K562 (cell line): ENCODE measurements around the gene SLC6A6. TPM values are rescaled to one million over a fixed set of nuclear protein-coding genes. Genes with fewer than 3 reads are reported as not detected.

Experiments
- ATAC-seq: fragments of 200-7000 bp; cut with Tn5 transposase; 3 replicates; pipeline ENCODE4 v1.9.1; 2020; ENCODE audit warnings: moderate library complexity
- BruUV-seq: library from RNA; stranded (reverse); fragments of 400-500 nt; replicated peaks from 2 replicates; lab custom pipeline; 2021; lab: Mats Ljungman, UMichigan
- CTCF ChIA-PET: fragments of 300-600 bp; formaldehyde crosslinking; extraction: SDS; loops from one replicate; lab custom pipeline; 2021; ENCODE audit warnings: low intra/inter-chr PET ratio; lab: Yijun Ruan, JAX
- POLR2A ChIA-PET: fragments of 300-600, 350-650 bp; sonication (Branson Sonifier 250); formaldehyde crosslinking; extraction: SDS; loops from one replicate; lab custom pipeline; 2021; ENCODE audit warnings: antibody characterized with exemption, inconsistent platforms; lab: Yijun Ruan, JAX
- DNase-seq, 4 experiments: peaks; one replicate each; pipeline versions ENCODE4 v3.0.0 to v3.0.0-alpha.2; 2011 to 2018; ENCODE audit warnings: low spot score in 3 of 4, mixed read lengths in 3 of 4; ENCODE audit errors: extremely low read depth in 1 of 4
- FAIRE-seq: peaks from 2 replicates; lab custom pipeline; 2011; peaks lifted over from hg19 to GRCh38; lab: Jason Lieb, UNC
- H2AFZ ChIP-seq: 2 replicates; pipeline ENCODE4 v1.6.0; 2011; ENCODE audit warnings: low read depth, low read length, control low read depth, inconsistent platforms
- H3K27ac ChIP-seq: fragments of 200-600 bp; 3 replicates; pipeline ENCODE4 v1.8.0; 2011; ENCODE audit warnings: low read depth, mild to moderate bottlenecking, control low read depth, inconsistent platforms, low read length, moderate library complexity, mixed read lengths; ENCODE audit errors: extremely low read depth
- H3K27me3 ChIP-seq, 2 experiments: fragments of 300-600 bp in 1 of 2; 2 replicates in 1 of 2; 3 replicates in 1 of 2; pipeline versions ENCODE4 v1.6.0 to v1.8.0; 2011; ENCODE audit warnings: inconsistent platforms in 2 of 2, low read length in 2 of 2, mild to moderate bottlenecking in 1 of 2, mixed read lengths in 1 of 2, moderate library complexity in 1 of 2; ENCODE audit not compliant: control insufficient read depth in 2 of 2, insufficient read depth in 2 of 2
- H3K36me3 ChIP-seq: fragments of 300-600 bp; 3 replicates; pipeline ENCODE4 v1.8.0; 2011; ENCODE audit warnings: mild to moderate bottlenecking, low read length, inconsistent platforms; ENCODE audit not compliant: control insufficient read depth, insufficient read depth
- H3K4me1 ChIP-seq, 2 experiments: fragments of 200-600 bp in 1 of 2; replicated peaks in 1 of 2; 2 replicates in 1 of 2; 3 replicates in 1 of 2; pipeline versions ENCODE4 v1.5.1 to v1.8.0; 2011; ENCODE audit warnings: inconsistent platforms in 2 of 2, low read length in 2 of 2, mild to moderate bottlenecking in 1 of 2, mixed read lengths in 1 of 2, moderate library complexity in 1 of 2; ENCODE audit not compliant: control insufficient read depth in 2 of 2, insufficient read depth in 2 of 2
- H3K4me2 ChIP-seq: 2 replicates; pipeline ENCODE4 v1.6.1; 2011; ENCODE audit warnings: low read length, control low read depth, inconsistent platforms, mixed read lengths; ENCODE audit not compliant: insufficient read depth
- H3K4me3 ChIP-seq: fragments of 200-600 bp; sonication (generic), shearing (Covaris generic); 2 replicates; pipeline ENCODE4 v1.5.1; 2016; ENCODE audit warnings: control low read depth, inconsistent platforms
- H3K79me2 ChIP-seq: fragments of 200-600 bp; 3 replicates; pipeline ENCODE4 v1.8.0; 2011; ENCODE audit warnings: low read length, inconsistent platforms; ENCODE audit not compliant: control insufficient read depth, insufficient read depth
- H3K9ac ChIP-seq, 2 experiments: 2 replicates each; pipeline versions ENCODE4 v1.6.0 to v1.6.1; 2011; ENCODE audit warnings: low read depth in 2 of 2, low read length in 2 of 2, control low read depth in 1 of 2, inconsistent platforms in 1 of 2, mild to moderate bottlenecking in 1 of 2, mixed read lengths in 1 of 2; ENCODE audit not compliant: insufficient read depth in 1 of 2
- H3K9me1 ChIP-seq: one replicate; pipeline ENCODE4 v1.6.0; 2011; ENCODE audit warnings: inconsistent platforms, mild to moderate bottlenecking, low read length, moderate library complexity; ENCODE audit not compliant: control insufficient read depth, insufficient read depth
- H3K9me3 ChIP-seq: replicated peaks from 2 replicates; pipeline ENCODE4 v1.5.1; 2011; ENCODE audit warnings: low read depth, low read length, inconsistent platforms; ENCODE audit not compliant: control insufficient read depth, insufficient read depth
- H4K20me1 ChIP-seq: replicated peaks from 2 replicates; pipeline ENCODE4 v1.6.1; 2011; ENCODE audit warnings: low read length, inconsistent platforms, mixed read lengths; ENCODE audit not compliant: control insufficient read depth, insufficient read depth
- CBFA2T3 ChIP-seq: fragments of 450-650 bp; IDR thresholded peaks from 2 replicates; pipeline ENCODE4 v1.6.1; 2017
- KAT8 ChIP-seq: fragments of 450-650 bp; IDR thresholded peaks from 2 replicates; pipeline ENCODE4 v1.6.1; 2016; ENCODE audit warnings: low read depth, mild to moderate bottlenecking
- NFXL1 ChIP-seq: fragments of 450-650 bp; formaldehyde crosslinking; IDR thresholded peaks from 2 replicates; pipeline ENCODE4 v1.4.0; 2021; ENCODE audit warnings: mild to moderate bottlenecking
- POLR2AphosphoS5 ChIP-seq: IDR thresholded peaks from 2 replicates; pipeline ENCODE4 v1.6.1; 2011; ENCODE audit warnings: mild to moderate bottlenecking, low read depth, low read length, moderate library complexity; ENCODE audit not compliant: control insufficient read depth, insufficient read depth
- SRF ChIP-seq, 2 experiments: fragments of 250-450, 450-650 bp in 1 of 2; sonication (Bioruptor Pico) in 1 of 2; sonication (generic) in 1 of 2; formaldehyde crosslinking; IDR thresholded peaks; 2 replicates each; pipeline versions ENCODE4 v1.5.0 to v1.5.1; 2020 to 2022; ENCODE audit warnings: mild to moderate bottlenecking in 1 of 2, missing genetic modification reagents in 1 of 2
- SRSF7 ChIP-seq: fragments of 200-400 bp; formaldehyde crosslinking; optimal IDR thresholded peaks from 2 replicates; pipeline ENCODE3; 2017; ENCODE audit warnings: mild to moderate bottlenecking, low read depth, low read length
- TBL1XR1 ChIP-seq, 2 experiments: IDR thresholded peaks; 2 replicates each; pipeline ENCODE4 v1.6.1; 2012; ENCODE audit warnings: improper control_type of control experiment in 2 of 2, low read length in 2 of 2, mild to moderate bottlenecking in 1 of 2
- ZBTB7A ChIP-seq: IDR thresholded peaks from 2 replicates; pipeline ENCODE4 v1.6.1; 2011; ENCODE audit warnings: low read depth, mild to moderate bottlenecking, low read length, moderate library complexity, borderline replicate concordance; ENCODE audit not compliant: control insufficient read depth
- ZNF134 ChIP-seq: fragments of 250-450 bp; sonication (Bioruptor Pico); conservative IDR thresholded peaks from 2 replicates; pipeline ENCODE4 v1.4.0; 2020
- WGBS: fragments of 100-300 bp; shearing (Covaris generic); methylation state at CpG from one replicate; pipeline ENCODE4 v1.1.6; 2016; ENCODE audit warnings: low coverage, mixed read lengths; ENCODE audit not compliant: insufficient coverage; ENCODE audit errors: missing lambda C conversion rate; 5-methylcytosine and 5-hydroxymethylcytosine counted together
- in situ Hi-C: fragments of 300-500 bp; cut with MboI; formaldehyde crosslinking; loops from 4 replicates; pipeline ENCODE4 v1.15.0; 2018; ENCODE audit warnings: inconsistent platforms, mixed read lengths
- intact Hi-C: fragments of 100-400 bp; cut with micrococcal nuclease; formaldehyde crosslinking; loops from 2 replicates; pipeline ENCODE4 v1.14.2; 2022
- polyA plus RNA-seq, 8 experiments: library from polyadenylated mRNA; depleted of rRNA in 4 of 8; stranded (reverse) in 5 of 8; unstranded in 3 of 8; fragments of >200 nt; fragmentation: Nextera tagmentation in 2 of 8; fragmentation: Illumina TruSeq in 1 of 8; extraction: Ambion mirVana in 2 of 8; extraction: Trizol in 1 of 8; gene quantifications; 2 replicates each; pipeline versions ENCODE4 v1.2.1 to v1.2.3, GENCODE V29; 2011 to 2014; ENCODE audit warnings: inconsistent platforms in 1 of 8, missing spikeins in 1 of 8
- total RNA-seq, 7 experiments: library from RNA; depleted of rRNA in 6 of 7; stranded (reverse); fragments of >200 nt in 6 of 7; fragmentation: Illumina TruSeq in 2 of 7; extraction: Trizol in 2 of 7; gene quantifications; 2 replicates each; pipeline versions ENCODE4 v1.2.1 to v1.2.3, GENCODE V29; 2011 to 2021; ENCODE audit warnings: low replicate concordance in 1 of 7
- TF ChIP-seq, protein P1 (sequence below): fragments of 250-450 bp; sonication (Bioruptor Pico); IDR thresholded peaks from 2 replicates; pipeline ENCODE4 v1.4.0; 2020; ENCODE audit warnings: mild to moderate bottlenecking, moderate library complexity, borderline replicate concordance
- TF ChIP-seq, protein P2 (sequence below): fragments of 250-450 bp; sonication (Bioruptor Pico); IDR thresholded peaks from 2 replicates; pipeline ENCODE4 v1.4.0; 2020; ENCODE audit warnings: borderline replicate concordance
- TF ChIP-seq, protein P3 (sequence below): fragments of 250-450 bp; sonication (Bioruptor Pico); IDR thresholded peaks from 2 replicates; pipeline ENCODE4 v1.9.0; 2021; ENCODE audit warnings: mild to moderate bottlenecking

SLC6A6 gene
- total and polyA plus RNA-seq, 9 of the 15 experiments (the other 6 are each of a cell fraction or from before 2014, with no cell fraction given) = 12.3 to 203 (median 93.2) TPM

- Histone ChIP-seq H3K4me2 (no peak overlapping the region), H2AFZ (no peak overlapping the region), H3K27ac (no peak overlapping the region), H3K4me1 (peaks cover 0 to 11% of the 10 kb centered on the region in 2 experiments; a peak in 2 of 5 replicates), H3K9ac (no peak overlapping the region), H4K20me1 (0 out of 2 replicates have a peak, but pooled peaks cover 2% of the 10 kb centered on the region), H3K79me2 (no peaks in the 10 kb centered on the region), H3K9me3 (no peaks in the 10 kb centered on the region), H3K4me3 (no peak overlapping the region)
- no peak for ATAC-seq
- ChIA-PET CTCF (no interaction called here), POLR2A (interaction anchor here (1.0 kb wide), 1 partner anchor 15 kb away, joined by 3 read pairs; no protein-coding TSS in a partner anchor)
- no TSS peak for BruUV-seq
- no peak for DNase-seq
- WGBS = 100% methylated on average over 1 of the region's 1 CpG
- no peak for TF ChIP-seq TBL1XR1 (IDR thresholded peaks at IDR 0.05; ENCODE audit: low read length in 2 of 2)
- no peak for TF ChIP-seq NFXL1 (CRISPR knock-in tag)
- TF ChIP-seq, protein P1, sequence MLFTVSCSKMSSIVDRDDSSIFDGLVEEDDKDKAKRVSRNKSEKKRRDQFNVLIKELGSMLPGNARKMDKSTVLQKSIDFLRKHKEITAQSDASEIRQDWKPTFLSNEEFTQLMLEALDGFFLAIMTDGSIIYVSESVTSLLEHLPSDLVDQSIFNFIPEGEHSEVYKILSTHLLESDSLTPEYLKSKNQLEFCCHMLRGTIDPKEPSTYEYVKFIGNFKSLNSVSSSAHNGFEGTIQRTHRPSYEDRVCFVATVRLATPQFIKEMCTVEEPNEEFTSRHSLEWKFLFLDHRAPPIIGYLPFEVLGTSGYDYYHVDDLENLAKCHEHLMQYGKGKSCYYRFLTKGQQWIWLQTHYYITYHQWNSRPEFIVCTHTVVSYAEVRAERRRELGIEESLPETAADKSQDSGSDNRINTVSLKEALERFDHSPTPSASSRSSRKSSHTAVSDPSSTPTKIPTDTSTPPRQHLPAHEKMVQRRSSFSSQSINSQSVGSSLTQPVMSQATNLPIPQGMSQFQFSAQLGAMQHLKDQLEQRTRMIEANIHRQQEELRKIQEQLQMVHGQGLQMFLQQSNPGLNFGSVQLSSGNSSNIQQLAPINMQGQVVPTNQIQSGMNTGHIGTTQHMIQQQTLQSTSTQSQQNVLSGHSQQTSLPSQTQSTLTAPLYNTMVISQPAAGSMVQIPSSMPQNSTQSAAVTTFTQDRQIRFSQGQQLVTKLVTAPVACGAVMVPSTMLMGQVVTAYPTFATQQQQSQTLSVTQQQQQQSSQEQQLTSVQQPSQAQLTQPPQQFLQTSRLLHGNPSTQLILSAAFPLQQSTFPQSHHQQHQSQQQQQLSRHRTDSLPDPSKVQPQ = no peak
- no peak for TF ChIP-seq CBFA2T3
- no peak for TF ChIP-seq ZBTB7A
- TF ChIP-seq SRF (CRISPR knock-in tag; IDR thresholded peaks at IDR 0.05) = no peak
- TF ChIP-seq POLR2AphosphoS5 = no peak
- no peak for TF ChIP-seq KAT8
- TF ChIP-seq, protein P2, sequence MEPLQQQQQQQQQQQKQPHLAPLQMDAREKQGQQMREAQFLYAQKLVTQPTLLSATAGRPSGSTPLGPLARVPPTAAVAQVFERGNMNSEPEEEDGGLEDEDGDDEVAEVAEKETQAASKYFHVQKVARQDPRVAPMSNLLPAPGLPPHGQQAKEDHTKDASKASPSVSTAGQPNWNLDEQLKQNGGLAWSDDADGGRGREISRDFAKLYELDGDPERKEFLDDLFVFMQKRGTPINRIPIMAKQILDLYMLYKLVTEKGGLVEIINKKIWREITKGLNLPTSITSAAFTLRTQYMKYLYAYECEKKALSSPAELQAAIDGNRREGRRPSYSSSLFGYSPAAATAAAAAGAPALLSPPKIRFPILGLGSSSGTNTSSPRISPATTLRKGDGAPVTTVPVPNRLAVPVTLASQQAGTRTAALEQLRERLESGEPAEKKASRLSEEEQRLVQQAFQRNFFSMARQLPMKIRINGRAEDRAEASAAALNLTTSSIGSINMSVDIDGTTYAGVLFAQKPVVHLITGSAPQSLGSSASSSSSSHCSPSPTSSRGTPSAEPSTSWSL (CRISPR knock-in tag) = no peak
- TF ChIP-seq, protein P3, sequence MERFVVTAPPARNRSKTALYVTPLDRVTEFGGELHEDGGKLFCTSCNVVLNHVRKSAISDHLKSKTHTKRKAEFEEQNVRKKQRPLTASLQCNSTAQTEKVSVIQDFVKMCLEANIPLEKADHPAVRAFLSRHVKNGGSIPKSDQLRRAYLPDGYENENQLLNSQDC (CRISPR knock-in tag) = no peak
- TF ChIP-seq ZNF134 (CRISPR knock-in tag) = no peak
- no peak for TF ChIP-seq SRSF7
- TF ChIP-seq, all 486 proteins: peak for 0
- peaks cover 99% of the 10 kb centered on the region for H3K36me3 ChIP-seq
- no peaks in the 10 kb centered on the region for H3K9me1 ChIP-seq
- no peaks in the 10 kb centered on the region for H3K27me3 ChIP-seq
- in situ Hi-C loops (no loop called here), intact Hi-C loops (no loop called here)
- no peak for FAIRE-seq
Measured at GRCh38 chr3:14483286-14483685, 80.9 kb downstream of the SLC6A6 start.
